Mammary epithelial cell (primary cell): ENCODE data around the gene RALY.

Source experiments
- CTCF ChIP-seq, 2 donors: IDR thresholded peaks in 1 of 2; conservative IDR thresholded peaks in 1 of 2; 2 replicates each; pipeline ENCODE4 v1.5.1; 2011 to 2012; ENCODE audit warnings: inconsistent platforms in 2 of 2, low read length in 2 of 2, mild to moderate bottlenecking in 2 of 2, control low read depth in 1 of 2, low read depth in 1 of 2; ENCODE audit not compliant: insufficient read depth in 1 of 2; ENCODE audit errors: extremely low read depth in 1 of 2
- EZH2 ChIP-seq: IDR thresholded peaks from 2 replicates; pipeline ENCODE4 v1.6.1; 2012; ENCODE audit warnings: low read length, inconsistent platforms, borderline replicate concordance

- no peak for TF ChIP-seq CTCF (conservative IDR thresholded peaks at IDR 0.05 in 1 of 2, IDR thresholded peaks at IDR 0.05 in 1 of 2; ENCODE audit: extremely low read depth in 1 of 2, insufficient read depth in 1 of 2, low read depth in 1 of 2, low read length in 2 of 2)
- TF ChIP-seq EZH2: no peak
Observed at GRCh38 chr20:33969563-33969962, 24.1 kb upstream of the RALY start.
